ENCODE results near the gene HUNK. TPM values are rescaled to one million over a fixed set of nuclear protein-coding genes. Genes with fewer than 3 reads are reported as not detected.

Gene HUNK
- total RNA-seq, 1 experiment from 2014 or later = not detected

DNA sequence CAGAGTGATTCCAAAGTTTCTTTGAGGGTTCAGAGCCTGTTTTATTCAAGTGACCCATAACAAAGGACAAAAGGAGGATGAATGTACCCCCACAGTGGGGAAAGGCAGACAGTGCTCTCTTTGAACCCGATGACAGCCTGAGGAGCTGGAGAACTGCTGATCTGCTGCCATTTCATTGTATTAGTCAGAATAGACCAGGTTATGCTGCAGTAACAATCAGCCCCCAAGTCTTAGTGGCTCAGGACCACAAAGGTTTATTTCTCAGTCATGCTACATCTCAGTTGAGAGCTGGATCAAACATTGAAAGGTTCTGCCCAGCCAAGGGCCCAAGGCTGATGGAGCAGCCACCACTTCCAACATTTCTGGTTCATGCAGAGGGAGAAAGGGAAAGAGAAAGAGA, 88.9 kb downstream of the HUNK start:
- Mint-ChIP-seq H3K4me1 (ENCODE audit: insufficient read depth, unreplicated experiment) (no peaks in the 10 kb centered on the region), H3K4me3 (ENCODE audit: unreplicated experiment) (no peak overlapping the region), H3K27me3 (ENCODE audit: insufficient read depth, unreplicated experiment) (peaks cover 54% of the 10 kb centered on the region), H3K27ac (ENCODE audit: low read depth, unreplicated experiment) (no peak overlapping the region), H3K36me3 (ENCODE audit: insufficient read depth, unreplicated experiment) (no peaks in the 10 kb centered on the region), H3K9me3 (ENCODE audit: unreplicated experiment) (no peaks in the 10 kb centered on the region)
- ChIA-PET CTCF (interaction anchor here (0.6 to 0.9 kb wide), 2 partner anchors 13 to 234 kb away, joined by 3 to 7 read pairs; no protein-coding TSS in a partner anchor), POLR2A (no interaction called here)
- TF ChIP-seq, protein P1, sequence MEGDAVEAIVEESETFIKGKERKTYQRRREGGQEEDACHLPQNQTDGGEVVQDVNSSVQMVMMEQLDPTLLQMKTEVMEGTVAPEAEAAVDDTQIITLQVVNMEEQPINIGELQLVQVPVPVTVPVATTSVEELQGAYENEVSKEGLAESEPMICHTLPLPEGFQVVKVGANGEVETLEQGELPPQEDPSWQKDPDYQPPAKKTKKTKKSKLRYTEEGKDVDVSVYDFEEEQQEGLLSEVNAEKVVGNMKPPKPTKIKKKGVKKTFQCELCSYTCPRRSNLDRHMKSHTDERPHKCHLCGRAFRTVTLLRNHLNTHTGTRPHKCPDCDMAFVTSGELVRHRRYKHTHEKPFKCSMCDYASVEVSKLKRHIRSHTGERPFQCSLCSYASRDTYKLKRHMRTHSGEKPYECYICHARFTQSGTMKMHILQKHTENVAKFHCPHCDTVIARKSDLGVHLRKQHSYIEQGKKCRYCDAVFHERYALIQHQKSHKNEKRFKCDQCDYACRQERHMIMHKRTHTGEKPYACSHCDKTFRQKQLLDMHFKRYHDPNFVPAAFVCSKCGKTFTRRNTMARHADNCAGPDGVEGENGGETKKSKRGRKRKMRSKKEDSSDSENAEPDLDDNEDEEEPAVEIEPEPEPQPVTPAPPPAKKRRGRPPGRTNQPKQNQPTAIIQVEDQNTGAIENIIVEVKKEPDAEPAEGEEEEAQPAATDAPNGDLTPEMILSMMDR (IDR thresholded peaks at IDR 0.05; ENCODE audit: unreplicated experiment) = no peak
- BruUV-seq (replicated peaks) = no TSS peak
- DNase-seq (ENCODE audit: unreplicated experiment) = no peak
- intact Hi-C loops (cut with micrococcal nuclease) = no loop called here

DNA sequence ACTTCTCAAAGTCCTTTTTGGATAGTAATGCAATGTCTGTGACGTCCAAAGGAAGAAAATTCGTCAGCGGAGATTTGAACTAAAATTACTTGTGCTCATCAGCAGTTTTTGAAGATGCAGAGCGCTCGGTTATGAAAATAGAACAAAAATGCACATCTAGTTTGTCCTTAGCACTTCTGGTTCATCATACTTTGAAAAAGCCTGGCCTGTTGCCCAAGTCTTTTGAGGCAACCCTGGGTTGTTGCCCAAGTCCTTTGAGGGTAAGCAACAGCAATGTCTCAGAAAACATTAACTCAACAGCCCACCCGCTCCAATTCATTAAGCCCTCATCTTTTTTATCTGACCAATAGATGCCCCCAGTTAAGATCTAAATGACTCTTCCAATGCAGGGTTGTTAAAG, 91.9 kb downstream of the HUNK start:
- Mint-ChIP-seq H3K9me3 (ENCODE audit: unreplicated experiment) (no peaks in the 10 kb centered on the region), H3K27ac (ENCODE audit: low read depth, unreplicated experiment) (no peak overlapping the region), H3K4me3 (ENCODE audit: unreplicated experiment) (no peak overlapping the region), H3K4me1 (ENCODE audit: insufficient read depth, unreplicated experiment) (no peaks in the 10 kb centered on the region), H3K27me3 (ENCODE audit: insufficient read depth, unreplicated experiment) (peaks cover 46% of the 10 kb centered on the region), H3K36me3 (ENCODE audit: insufficient read depth, unreplicated experiment) (no peaks in the 10 kb centered on the region)
- TF ChIP-seq, protein P1 (IDR thresholded peaks at IDR 0.05; ENCODE audit: unreplicated experiment) = no peak
- DNase-seq (ENCODE audit: unreplicated experiment) = peak; percentile 2
- BruUV-seq (replicated peaks) = no TSS peak
- intact Hi-C loops (cut with micrococcal nuclease) = no loop called here
- POLR2A ChIA-PET = interaction anchor here (1.2 kb wide), 1 partner anchor 17 kb away, joined by 3 read pairs; no protein-coding TSS in a partner anchor
- CTCF ChIA-PET = no interaction called here

DNA sequence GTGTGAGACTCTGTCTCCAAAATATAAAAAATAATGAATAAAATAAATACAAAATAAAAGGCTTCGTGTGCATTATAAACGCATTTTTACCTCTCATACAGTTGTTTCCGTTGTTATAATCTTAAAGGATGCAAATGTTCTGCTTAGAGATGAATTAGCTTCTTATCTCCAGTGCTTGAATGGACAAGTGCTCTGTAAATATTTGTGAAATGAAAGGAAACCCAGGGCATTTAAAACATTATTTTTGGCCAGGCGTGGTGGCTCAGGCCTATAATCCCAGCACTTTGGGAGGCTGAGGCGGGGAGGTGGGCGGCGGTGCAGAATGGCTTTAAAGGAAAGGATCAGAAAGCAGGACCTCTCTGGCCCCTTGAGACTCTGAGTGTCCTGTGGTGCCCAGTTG, 94.5 kb downstream of the HUNK start:
- H3K27ac Mint-ChIP-seq (ENCODE audit: low read depth, unreplicated experiment) = no peak overlapping the region
- POLR2A ChIA-PET = no interaction called here
- TF ChIP-seq, protein P1 (IDR thresholded peaks at IDR 0.05; ENCODE audit: unreplicated experiment) = no peak
- H3K4me3 Mint-ChIP-seq (ENCODE audit: unreplicated experiment) = no peak overlapping the region
- BruUV-seq (replicated peaks) = no TSS peak
- H3K36me3 Mint-ChIP-seq (ENCODE audit: insufficient read depth, unreplicated experiment) = no peaks in the 10 kb centered on the region
- H3K4me1 Mint-ChIP-seq (ENCODE audit: insufficient read depth, unreplicated experiment) = no peaks in the 10 kb centered on the region
- no peaks in the 10 kb centered on the region for H3K9me3 Mint-ChIP-seq (ENCODE audit: unreplicated experiment)
- DNase-seq (ENCODE audit: unreplicated experiment) = no peak
- CTCF ChIA-PET = interaction anchor here (1.0 kb wide), 1 partner anchor 11 kb away, joined by 3 read pairs; no protein-coding TSS in a partner anchor
- intact Hi-C loops (cut with micrococcal nuclease) = no loop called here
- H3K27me3 Mint-ChIP-seq (ENCODE audit: insufficient read depth, unreplicated experiment) = peaks cover 33% of the 10 kb centered on the region

DNA sequence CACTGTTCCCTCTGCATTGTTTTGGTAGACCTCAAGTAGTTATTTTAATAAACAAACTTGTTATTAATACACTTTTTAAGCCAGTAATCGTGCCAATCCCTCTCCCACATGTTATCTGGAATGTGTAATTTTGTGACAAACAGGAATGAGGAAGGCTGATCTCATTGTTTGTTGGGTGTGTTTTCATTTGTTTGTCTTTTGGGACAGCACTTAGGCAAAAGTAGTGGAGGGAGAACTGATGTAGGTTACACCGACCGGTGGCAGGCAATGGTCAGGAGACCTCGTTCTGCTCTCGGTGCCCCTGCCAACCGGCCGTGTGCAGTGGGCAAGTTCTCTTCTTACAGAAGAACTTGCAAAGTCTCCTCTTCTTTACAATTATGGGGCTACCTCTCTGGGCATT, 99.8 kb downstream of the HUNK start:
- Mint-ChIP-seq H3K27me3 (ENCODE audit: insufficient read depth, unreplicated experiment) (peaks cover 45% of the 10 kb centered on the region), H3K9me3 (ENCODE audit: unreplicated experiment) (no peaks in the 10 kb centered on the region), H3K4me3 (ENCODE audit: unreplicated experiment) (no peak overlapping the region), H3K27ac (ENCODE audit: low read depth, unreplicated experiment) (no peak overlapping the region), H3K4me1 (ENCODE audit: insufficient read depth, unreplicated experiment) (no peaks in the 10 kb centered on the region), H3K36me3 (ENCODE audit: insufficient read depth, unreplicated experiment) (no peaks in the 10 kb centered on the region)
- BruUV-seq (replicated peaks) = no TSS peak
- no peak for DNase-seq (ENCODE audit: unreplicated experiment)
- CTCF ChIA-PET = no interaction called here
- intact Hi-C loops (cut with micrococcal nuclease) = no loop called here
- TF ChIP-seq, protein P1 (IDR thresholded peaks at IDR 0.05; ENCODE audit: unreplicated experiment) = no peak
- POLR2A ChIA-PET = no interaction called here
